ENCODE measurements around the gene CCNY.

The CCNY gene

GRCh38 chr10:35379226-35380137 is 43.2 kb downstream of the CCNY start:
- no peaks in the 10 kb centered on the region for H4K20me1 ChIP-seq (ENCODE audit: insufficient read depth)

GRCh38 chr10:35382096-35382495 is 45.8 kb downstream of the CCNY start:
- Histone ChIP-seq H3K4me3 (IDR thresholded peaks at IDR 0.05; ENCODE audit: insufficient read depth, low read depth, low read length) (no peak overlapping the region), H3K79me2 (ENCODE audit: insufficient read depth, low read depth) (peaks cover 18% of the 10 kb centered on the region; the same call in 1 of the 2 replicates), H3K4me2 (no peak overlapping the region), H3K4me1 (ENCODE audit: low read depth, poor library complexity, severe bottlenecking) (no peaks in the 10 kb centered on the region), H3K9ac (no peak overlapping the region), H3K27me3 (ENCODE audit: insufficient read depth, low read depth) (no peaks in the 10 kb centered on the region), H2AFZ (ENCODE audit: low read depth) (no peak overlapping the region), H3K27ac (no peak overlapping the region), H3K36me3 (ENCODE audit: insufficient read depth) (no peaks in the 10 kb centered on the region), H4K20me1 (ENCODE audit: insufficient read depth) (no peaks in the 10 kb centered on the region)
- TF ChIP-seq CTCF (conservative IDR thresholded peaks at IDR 0.05; ENCODE audit: low read depth, low read length) = no peak

More at GRCh38 chr10:35379226-35380137, 43.2 kb downstream of the CCNY start:
- Histone ChIP-seq H3K9ac (no peak overlapping the region), H3K4me2 (no peak overlapping the region), H2AFZ (ENCODE audit: low read depth) (no peak overlapping the region), H3K27me3 (ENCODE audit: insufficient read depth, low read depth) (no peaks in the 10 kb centered on the region), H3K4me3 (IDR thresholded peaks at IDR 0.05; ENCODE audit: insufficient read depth, low read depth, low read length) (no peak overlapping the region), H3K4me1 (ENCODE audit: low read depth, poor library complexity, severe bottlenecking) (no peaks in the 10 kb centered on the region), H3K79me2 (ENCODE audit: insufficient read depth, low read depth) (peaks cover 11% of the 10 kb centered on the region; the same call in 1 of the 2 replicates), H3K36me3 (ENCODE audit: insufficient read depth) (no peaks in the 10 kb centered on the region), H3K27ac (no peak overlapping the region)
- no peak for TF ChIP-seq CTCF (conservative IDR thresholded peaks at IDR 0.05; ENCODE audit: low read depth, low read length)

- H3K27ac ChIP-seq = no peak overlapping the region
- H3K36me3 ChIP-seq (ENCODE audit: insufficient read depth) = no peaks in the 10 kb centered on the region
- H3K4me1 ChIP-seq (ENCODE audit: low read depth, poor library complexity, severe bottlenecking) = no peaks in the 10 kb centered on the region
- H3K4me2 ChIP-seq = no peak overlapping the region
- no peaks in the 10 kb centered on the region for H3K27me3 ChIP-seq (ENCODE audit: insufficient read depth, low read depth)
- H3K4me3 ChIP-seq (IDR thresholded peaks at IDR 0.05; ENCODE audit: insufficient read depth, low read depth, low read length) = no peak overlapping the region
- H3K9ac ChIP-seq = no peak overlapping the region
- H4K20me1 ChIP-seq (ENCODE audit: insufficient read depth) = no peaks in the 10 kb centered on the region
- TF ChIP-seq CTCF (conservative IDR thresholded peaks at IDR 0.05; ENCODE audit: low read depth, low read length) = no peak
- peaks cover 14% of the 10 kb centered on the region; the same call in 1 of the 2 replicates for H3K79me2 ChIP-seq (ENCODE audit: insufficient read depth, low read depth)
- no peak overlapping the region for H2AFZ ChIP-seq (ENCODE audit: low read depth)
Measured at GRCh38 chr10:35384265-35384868, 48.1 kb downstream of the CCNY start.

GRCh38 chr10:35386594-35387174 is 50.4 kb downstream of the CCNY start:
- H3K4me2 ChIP-seq = no peak overlapping the region
- H3K79me2 ChIP-seq (ENCODE audit: insufficient read depth, low read depth) = peaks cover 14% of the 10 kb centered on the region; the same call in 1 of the 2 replicates
- no peak overlapping the region for H3K27ac ChIP-seq
- no peak overlapping the region for H2AFZ ChIP-seq (ENCODE audit: low read depth)
- no peak overlapping the region for H3K9ac ChIP-seq
- TF ChIP-seq CTCF (conservative IDR thresholded peaks at IDR 0.05; ENCODE audit: low read depth, low read length) = no peak
- H3K4me1 ChIP-seq (ENCODE audit: low read depth, poor library complexity, severe bottlenecking) = no peaks in the 10 kb centered on the region
- H4K20me1 ChIP-seq (ENCODE audit: insufficient read depth) = no peaks in the 10 kb centered on the region
- H3K36me3 ChIP-seq (ENCODE audit: insufficient read depth) = no peaks in the 10 kb centered on the region
- no peak overlapping the region for H3K4me3 ChIP-seq (IDR thresholded peaks at IDR 0.05; ENCODE audit: insufficient read depth, low read depth, low read length)
- no peaks in the 10 kb centered on the region for H3K27me3 ChIP-seq (ENCODE audit: insufficient read depth, low read depth)

Measured in KMS-11 (cell line).